Measurements from ENCODE around the gene ANKAR. TPM values are rescaled to one million over a fixed set of nuclear protein-coding genes. Genes with fewer than 3 reads are reported as not detected.
"Not testable (repeated sequence)": the region's sequence is repeated elsewhere in the genome, so short reads cannot be mapped to it uniquely, and the experiment has no call there.

The ANKAR gene
- total and polyA plus RNA-seq, 11 donors = 0.75 to 10.1 (median 6.4) TPM

GRCh38 chr2:189683348-189683747 lies 8.9 kb downstream of the ANKAR start:
- Histone ChIP-seq H3K36me3 (no peaks in the 10 kb centered on the region), H3K27ac (no peak overlapping the region), H3K27me3 (no peaks in the 10 kb centered on the region), H3K4me3 (no peak overlapping the region), H3K4me1 (peaks cover 0 to 22% (median 6%) of the 10 kb centered on the region in 12 donors), H3K9me3 (peaks cover 0 to 13% (median 3%) of the 10 kb centered on the region in 12 donors)
- peak in 2 of 4 donors; percentile 31 to 55 for ATAC-seq
- WGBS, 4 donors = 33 to 68% (median 53%) methylated on average over 1 of the region's 1 CpG
- DNase-seq = no peak
- intact Hi-C loops (cut with DNase I) = no loop called here
- TF ChIP-seq CTCF (IDR thresholded peaks at IDR 0.05) (no peak), POLR2A (IDR thresholded peaks at IDR 0.05) (no peak)

GRCh38 chr2:189684811-189685210 lies 10.3 kb downstream of the ANKAR start:
- Histone ChIP-seq H3K36me3 (peaks cover 0 to 6% (median 0%) of the 10 kb centered on the region in 9 donors), H3K4me1 (peaks cover 0 to 22% (median 6%) of the 10 kb centered on the region in 12 donors), H3K27me3 (no peaks in the 10 kb centered on the region), H3K4me3 (no peak overlapping the region), H3K9me3 (no peaks in the 10 kb centered on the region), H3K27ac (no peak overlapping the region)
- no peak for TF ChIP-seq POLR2A (IDR thresholded peaks at IDR 0.05)
- TF ChIP-seq CTCF (IDR thresholded peaks at IDR 0.05) = no peak
- no peak for DNase-seq
- intact Hi-C loops (cut with DNase I) = no loop called here
- 41 to 75% (median 59%) methylated on average over 1 of the region's 1 CpG for WGBS, 4 donors
- no peak for ATAC-seq

- no peak for TF ChIP-seq CTCF (IDR thresholded peaks at IDR 0.05)
- no peak for TF ChIP-seq POLR2A (IDR thresholded peaks at IDR 0.05)
- H3K27ac ChIP-seq = no peak overlapping the region
- 66 to 73% (median 70%) methylated on average over 2 of the region's 2 CpGs for WGBS, 4 donors
- H3K36me3 ChIP-seq = peaks cover 0 to 14% (median 0%) of the 10 kb centered on the region in 9 donors
- intact Hi-C loops (cut with DNase I) = no loop called here
- no peaks in the 10 kb centered on the region for H3K27me3 ChIP-seq
- ATAC-seq = peak in 3 of 4 donors; percentile 13 to 47 (median 41)
- DNase-seq = peak in 3 of 5 donors; percentile 27 to 54 (median 33)
- no peaks in the 10 kb centered on the region for H3K9me3 ChIP-seq
- H3K4me3 ChIP-seq = no peak overlapping the region
- peaks cover 0 to 22% (median 6%) of the 10 kb centered on the region in 12 donors for H3K4me1 ChIP-seq
Observed at GRCh38 chr2:189685540-189686229, 11.2 kb downstream of the ANKAR start.

- intact Hi-C loops (cut with DNase I); H3K27me3 ChIP-seq; H3K4me3 ChIP-seq; ATAC-seq; DNase-seq; H3K9me3 ChIP-seq; H3K27ac ChIP-seq: not testable (repeated sequence)
- 95 to 97% (median 97%) methylated on average over 1 of the region's 1 CpG for WGBS, 4 donors
- H3K4me1 ChIP-seq = peaks cover 0 to 22% (median 6%) of the 10 kb centered on the region in 12 donors
- H3K36me3 ChIP-seq = peaks cover 0 to 33% (median 9%) of the 10 kb centered on the region in 9 donors
Observed at GRCh38 chr2:189687796-189688195, 13.3 kb downstream of the ANKAR start.
